ENCODE measurements around the gene ERCC2.
"Not testable (repeated sequence)": the region's sequence is repeated elsewhere in the genome, so short reads cannot be mapped to it uniquely, and the experiment has no call there.

The ERCC2 gene

DNA sequence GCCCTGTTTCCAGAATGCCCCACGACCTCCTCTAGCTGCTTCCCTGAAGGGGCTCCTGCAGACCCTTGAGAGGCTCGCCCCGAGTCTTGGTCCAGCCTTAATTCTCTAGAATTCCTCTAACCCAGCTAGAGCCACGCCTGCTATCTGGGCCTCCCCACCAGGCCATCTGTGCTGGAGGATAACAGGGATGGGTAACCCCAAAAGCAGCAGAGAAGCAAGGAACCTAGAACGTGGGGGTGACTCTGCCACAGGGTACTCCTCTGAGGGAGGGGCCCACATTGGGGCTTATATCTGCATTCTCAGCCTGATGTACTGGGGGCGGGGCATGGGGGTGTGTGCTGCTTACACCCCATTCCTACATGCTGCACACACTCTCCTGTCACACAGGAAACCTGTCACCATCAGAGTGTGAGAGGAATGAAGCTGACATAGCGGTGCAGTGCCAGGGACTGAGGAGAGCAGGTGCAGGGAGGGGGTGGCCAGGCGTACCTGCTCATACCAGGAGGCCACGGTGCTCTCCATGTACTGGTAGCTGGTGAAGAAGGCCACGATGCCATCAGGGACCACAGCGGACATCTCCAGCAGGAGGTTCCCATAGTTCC lies 16.0 kb downstream of the ERCC2 start:
- DNase-seq (ENCODE audit: low read depth in 2 of 2): no peak

DNA sequence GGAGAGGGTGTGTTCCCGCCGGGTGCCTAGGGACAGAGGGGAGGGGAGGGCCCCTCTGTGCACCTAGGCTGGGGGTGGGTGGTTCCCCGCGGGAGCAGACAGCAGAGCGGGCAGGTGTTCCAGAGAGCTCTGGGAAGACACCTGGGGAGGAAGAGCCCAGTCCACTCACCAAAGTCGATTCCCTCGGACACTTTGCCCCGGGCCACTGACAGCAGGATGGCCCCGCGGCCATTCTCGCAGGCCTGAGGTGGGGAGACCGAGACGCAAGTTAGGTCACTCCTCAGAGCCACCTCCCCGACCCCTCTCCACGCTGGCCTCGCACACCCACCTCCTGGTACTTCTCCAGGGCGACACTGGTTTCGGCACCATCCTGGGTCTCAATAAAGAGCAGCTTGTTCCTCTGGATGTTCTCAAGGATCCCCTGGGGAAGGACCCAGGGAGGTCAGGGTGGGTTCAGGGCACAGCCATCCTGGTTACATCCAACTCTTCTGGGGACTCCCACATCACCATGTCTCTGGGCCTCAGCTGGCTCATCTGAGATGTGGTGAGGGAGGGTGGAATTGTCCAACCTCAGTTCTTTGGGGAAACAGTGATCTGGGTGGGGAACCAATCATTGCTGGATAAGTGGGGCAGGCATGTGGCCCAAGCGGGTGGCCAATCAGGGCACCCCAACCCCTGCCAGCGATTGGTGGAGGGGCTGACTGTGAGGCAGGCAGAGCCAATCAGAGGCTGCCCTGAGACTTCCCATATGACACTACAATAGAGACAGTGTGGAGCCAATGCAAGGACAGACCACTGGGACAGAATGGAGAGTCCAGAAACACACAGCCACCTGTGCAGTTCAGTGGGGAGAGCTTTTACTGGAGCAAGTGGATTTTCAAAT lies 17.2 kb downstream of the ERCC2 start:
- DNase-seq (ENCODE audit: low read depth in 2 of 2): no peak

DNA sequence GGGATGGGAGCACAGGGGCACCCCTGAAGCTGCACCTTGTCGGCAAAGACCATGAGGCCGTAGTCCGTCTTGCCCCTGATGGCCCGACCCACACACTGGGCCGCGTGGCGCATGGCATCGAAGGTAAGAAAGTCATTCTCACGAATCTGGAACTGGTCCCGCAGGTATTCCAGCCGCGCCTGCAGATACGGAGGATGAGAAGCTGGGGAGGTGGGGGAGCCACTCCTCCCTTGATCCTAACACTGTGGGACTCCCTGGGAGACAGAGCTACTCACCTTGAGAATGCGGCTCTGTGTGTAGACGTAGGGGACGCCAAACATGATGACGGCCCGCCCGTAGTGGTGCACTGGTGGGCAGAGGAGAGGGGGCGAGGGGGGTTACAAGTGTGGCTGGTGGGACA lies 17.9 kb downstream of the ERCC2 start:
- DNase-seq (ENCODE audit: low read depth in 2 of 2): no peak

DNA sequence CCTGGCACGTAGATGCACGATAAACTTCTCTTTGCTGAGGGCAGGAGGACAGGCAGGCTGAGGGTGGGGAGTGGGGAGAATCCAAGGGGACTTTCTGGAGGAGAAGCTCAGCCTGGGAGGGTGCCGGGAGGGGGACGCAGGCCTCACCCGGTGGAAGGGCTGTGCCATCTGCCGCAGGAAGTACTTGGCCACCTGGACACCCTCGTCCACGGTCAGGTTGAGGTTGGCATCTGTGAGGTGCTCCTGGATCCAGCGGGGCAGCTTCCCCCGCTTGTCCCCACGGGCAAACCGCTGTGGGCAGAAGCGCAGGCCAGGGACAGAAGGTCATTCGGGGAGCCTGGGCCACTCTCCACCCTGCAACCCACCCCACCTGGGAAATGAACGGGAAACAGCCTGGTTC lies 18.3 kb downstream of the ERCC2 start:
- DNase-seq (ENCODE audit: low read depth in 2 of 2): no peak

DNA sequence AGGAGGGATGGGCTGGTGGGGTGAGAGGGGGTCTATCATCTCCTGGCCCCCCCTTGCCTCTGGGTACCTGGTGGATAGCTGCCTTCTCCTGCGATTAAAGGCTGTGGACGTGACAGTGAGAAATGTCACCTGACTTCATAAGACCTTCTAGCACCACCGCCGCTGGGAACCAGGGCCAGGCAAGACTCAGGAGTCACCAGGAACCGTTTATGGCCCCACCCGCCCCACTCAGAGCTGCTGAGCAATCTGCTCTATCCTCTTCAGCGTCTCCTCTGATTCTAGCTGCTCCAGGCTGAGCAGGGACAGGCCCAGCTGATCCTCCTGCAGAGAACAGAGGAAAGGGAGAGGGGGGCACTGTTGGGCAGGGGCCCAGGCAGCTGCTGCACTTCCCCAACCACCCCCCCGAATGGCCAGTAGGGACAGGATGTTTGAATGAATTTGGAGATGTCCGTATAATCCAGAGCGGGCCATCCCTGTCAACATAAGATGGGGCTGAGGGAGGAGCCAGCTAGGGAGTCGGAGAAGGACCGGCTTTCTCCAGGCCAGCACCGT lies 18.9 kb downstream of the ERCC2 start:
- DNase-seq (ENCODE audit: low read depth in 2 of 2): no peak

DNA sequence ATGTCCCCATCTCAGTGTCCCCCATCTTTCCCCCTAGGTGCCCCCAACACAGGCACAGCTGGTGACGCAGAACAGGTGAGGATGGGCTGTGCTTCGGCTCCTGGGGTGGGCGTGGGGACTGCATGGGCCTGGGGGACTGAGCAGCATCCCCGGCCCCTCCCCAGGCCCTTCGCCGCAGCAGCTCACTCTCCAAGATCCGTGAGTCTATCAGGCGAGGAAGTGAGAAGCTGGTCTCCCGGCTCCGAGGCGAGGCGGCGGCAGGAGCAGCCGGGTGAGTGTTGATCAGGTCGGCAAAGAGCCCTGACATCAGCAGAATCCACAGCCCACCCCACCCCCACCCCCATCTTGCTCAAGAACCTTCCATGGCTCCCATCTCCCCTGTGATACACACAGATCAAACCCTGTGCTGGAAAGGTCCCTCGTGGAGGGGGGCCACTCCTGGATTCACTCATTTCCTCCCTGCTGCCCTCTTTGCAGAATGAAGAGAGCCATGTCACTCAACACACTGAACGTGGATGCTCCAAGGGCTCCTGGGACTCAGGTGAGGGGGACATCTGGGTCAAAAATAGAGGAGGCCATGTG lies 19.8 kb downstream of the ERCC2 start:
- DNase-seq (ENCODE audit: low read depth in 2 of 2): no peak

DNA sequence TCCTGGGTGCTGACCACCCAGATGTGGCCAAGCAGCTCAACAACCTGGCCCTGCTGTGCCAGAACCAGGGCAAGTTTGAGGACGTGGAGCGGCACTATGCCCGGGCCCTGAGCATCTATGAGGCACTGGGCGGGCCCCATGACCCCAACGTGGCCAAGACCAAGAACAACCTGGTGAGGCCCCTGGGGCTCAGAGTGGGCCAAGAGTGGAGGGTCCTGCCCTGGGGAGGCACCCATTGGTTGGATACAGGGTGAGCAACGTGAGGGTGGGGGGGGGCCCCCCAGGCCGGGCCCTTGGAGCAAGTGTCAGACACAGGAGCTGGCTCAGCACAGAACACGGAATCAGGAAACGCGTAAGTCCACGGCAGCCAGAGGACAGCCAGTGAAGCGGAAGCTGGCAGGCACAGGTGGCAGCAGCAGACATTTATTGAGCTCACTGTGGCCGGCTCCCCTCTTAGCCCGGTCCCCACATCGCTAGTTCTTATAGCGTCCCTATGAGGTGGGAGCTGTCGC lies 20.9 kb downstream of the ERCC2 start:
- DNase-seq (ENCODE audit: low read depth in 2 of 2): no peak

DNA sequence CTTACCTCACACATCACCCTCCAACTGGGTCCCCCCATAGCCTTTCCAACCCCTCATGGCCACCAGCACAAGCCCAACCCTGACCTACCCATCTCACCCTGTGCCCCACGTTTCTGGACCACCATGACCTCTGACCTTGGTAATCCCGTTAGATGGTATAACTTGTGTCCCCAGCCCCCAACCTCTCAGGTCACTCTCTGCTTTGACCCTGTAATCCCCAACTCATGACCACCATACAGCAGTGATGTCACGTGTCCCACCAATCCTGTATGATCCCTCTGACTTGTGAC lies 21.3 kb downstream of the ERCC2 start:
- DNase-seq (ENCODE audit: low read depth in 2 of 2): no peak

DNA sequence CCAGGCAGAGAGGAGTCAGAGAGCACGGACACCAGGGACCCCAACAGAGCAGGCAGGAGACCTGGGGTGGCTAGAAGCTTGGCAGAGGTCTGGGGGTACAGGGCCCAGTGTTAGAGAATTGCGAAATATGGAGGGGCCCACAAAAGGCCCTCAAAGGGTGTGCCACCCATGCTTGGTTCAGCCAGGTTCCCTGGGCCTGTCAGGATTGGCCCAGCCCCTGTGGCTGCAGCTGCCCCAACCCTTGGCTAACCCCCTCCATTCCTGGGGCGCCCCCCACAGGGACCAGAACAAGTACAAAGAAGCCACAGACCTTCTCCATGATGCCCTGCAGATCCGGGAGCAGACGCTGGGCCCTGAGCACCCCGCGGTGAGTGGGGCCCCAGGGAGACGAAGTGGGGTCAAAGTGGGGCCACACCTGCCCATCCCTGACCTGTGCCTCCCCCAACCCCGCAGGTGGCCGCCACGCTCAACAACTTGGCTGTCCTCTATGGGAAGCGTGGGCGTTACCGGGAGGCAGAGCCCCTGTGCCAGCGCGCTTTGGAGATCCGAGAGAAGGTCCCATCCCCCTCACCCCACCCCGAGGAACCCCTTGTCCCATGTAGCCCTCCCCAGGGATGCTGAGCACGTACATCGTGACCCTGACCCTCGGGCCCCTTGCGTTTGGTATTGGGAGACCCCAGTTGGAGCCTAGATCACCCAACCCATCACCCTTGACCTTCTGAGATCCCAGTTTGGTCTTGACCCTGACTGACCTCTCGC lies 21.8 kb downstream of the ERCC2 start:
- DNase-seq (ENCODE audit: low read depth in 2 of 2): no peak

DNA sequence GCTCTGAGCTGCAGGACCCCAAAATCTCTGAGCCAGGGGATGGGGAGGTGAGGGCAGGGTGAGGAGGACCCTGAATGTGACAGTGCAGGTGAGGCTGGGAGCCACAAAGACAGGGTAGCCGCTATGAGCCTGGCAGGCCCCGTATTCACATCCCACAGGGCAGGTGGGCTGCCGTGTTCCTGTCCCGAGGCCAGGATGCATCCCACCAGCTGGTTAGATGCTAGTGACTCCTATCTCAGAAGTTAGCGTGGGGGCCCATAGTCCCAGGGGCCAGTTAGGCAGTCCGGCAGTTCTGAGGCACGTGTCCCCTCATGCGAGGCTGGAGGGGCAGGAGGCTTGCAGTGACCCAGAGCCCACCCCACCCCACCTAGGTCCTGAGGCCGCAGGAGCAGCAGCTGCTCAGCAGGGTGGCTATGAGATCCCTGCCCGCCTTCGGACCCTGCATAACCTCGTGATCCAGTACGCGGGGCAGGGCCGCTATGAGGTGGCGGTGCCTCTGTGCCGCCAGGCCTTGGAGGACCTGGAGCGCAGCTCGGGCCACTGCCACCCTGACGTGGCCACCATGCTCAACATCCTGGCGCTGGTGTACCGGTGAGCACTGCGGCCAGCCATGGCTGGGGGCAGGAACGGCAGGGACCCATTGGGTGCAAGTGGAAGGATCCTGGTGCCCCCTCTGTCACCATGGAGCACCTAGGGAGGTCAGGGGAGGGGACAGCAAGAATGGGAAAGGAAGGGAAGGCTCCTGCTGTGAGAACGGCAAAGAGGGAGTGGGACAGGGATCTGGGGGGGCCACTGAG lies 22.6 kb downstream of the ERCC2 start:
- no peak for DNase-seq (ENCODE audit: low read depth in 2 of 2)

DNA sequence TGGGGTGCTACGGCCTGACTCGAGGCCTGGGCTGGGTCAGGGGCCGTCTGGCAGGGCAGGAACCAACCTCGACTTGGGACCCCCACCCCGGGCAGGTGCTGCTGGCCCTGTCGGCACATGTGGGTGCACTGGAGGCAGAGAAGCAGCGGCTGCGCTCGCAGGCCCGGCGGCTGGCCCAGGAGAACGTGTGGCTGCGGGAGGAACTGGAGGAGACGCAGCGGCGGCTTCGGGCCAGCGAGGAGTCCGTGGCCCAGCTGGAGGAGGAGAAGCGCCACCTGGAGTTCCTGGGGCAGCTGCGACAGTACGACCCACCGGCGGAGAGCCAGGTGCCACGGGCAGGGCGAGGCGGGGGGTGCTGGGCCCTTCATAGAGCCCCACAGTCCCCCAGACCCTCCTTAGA lies 23.9 kb downstream of the ERCC2 start:
- no peak for DNase-seq (ENCODE audit: low read depth in 2 of 2)

DNA sequence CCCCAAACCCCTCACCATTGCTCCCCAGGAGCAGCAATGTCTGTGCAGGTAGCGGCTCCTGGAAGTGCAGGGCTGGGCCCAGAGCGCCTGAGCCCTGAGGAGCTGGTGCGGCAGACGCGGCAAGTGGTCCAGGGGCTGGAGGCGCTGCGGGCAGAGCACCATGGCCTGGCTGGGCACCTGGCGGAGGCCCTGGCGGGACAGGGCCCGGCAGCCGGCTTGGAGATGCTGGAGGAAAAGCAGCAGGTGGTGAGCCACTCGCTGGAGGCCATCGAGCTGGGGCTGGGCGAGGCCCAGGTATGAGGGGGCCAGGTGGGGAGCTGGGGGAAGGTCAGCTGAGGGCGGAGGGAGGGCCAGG lies 24.9 kb downstream of the ERCC2 start:
- DNase-seq (ENCODE audit: low read depth in 2 of 2): no peak

DNA sequence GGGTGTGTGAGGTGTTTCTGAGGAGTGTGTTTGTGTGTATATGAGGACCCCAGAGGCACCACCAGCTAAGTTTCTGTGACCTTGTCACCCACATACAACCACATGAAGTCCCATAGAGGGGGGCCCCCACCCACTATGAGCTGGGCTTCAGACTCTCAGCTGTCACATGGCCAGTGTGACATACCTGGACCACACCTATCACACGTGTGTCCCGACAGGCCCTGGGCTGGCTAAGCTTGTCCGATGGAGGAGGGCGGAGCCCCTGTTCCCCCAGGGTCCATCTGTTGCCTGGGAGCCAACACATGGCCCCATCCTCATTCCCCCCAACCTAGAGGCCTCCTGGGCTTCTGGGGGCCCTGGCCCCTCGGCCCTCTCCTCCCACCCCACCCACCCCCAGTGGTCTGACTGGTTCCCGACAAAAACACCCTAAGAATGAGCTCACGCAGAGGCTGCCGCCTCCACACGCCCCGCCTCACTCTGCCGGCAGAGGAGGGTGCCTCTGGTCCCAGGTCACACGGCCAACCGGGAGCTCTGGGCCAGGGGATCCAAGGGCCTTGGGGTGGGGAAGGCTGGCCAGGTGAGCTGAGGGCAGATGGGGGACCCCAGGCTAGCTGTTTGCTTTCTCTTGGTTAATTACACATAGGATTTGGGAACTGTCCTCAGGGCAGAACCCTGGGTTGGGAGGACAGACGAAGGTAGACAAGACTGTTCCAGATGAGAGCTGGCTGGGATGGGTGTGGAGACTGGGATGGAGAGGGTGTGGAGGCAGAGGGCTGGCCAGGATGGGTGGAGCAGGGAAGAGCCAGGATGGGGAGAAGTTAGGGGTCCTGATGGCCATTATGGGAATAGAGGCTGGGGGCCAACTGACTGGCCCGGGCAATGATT lies 25.5 kb downstream of the ERCC2 start:
- no peak for DNase-seq (ENCODE audit: low read depth in 2 of 2)

DNA sequence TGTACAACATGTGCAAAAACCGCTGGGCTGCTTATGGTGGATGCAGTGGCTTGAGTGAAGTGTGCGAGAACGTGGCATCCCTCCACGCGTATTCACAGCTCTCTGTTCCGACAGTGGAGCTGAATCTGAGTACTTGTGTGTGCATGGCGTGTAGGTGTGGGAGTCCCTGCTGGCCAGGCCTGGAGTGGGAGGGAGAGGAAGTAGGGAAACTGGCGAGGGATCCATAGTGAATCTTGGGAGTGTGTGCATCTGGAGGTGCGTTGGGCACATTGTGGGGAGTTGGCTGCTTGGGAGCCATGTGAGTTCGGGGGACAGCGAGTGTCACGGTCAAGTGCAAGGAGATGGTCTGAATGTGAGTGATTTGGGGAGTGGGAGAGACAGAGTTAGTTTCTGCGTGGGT lies 27.5 kb downstream of the ERCC2 start:
- no peak for DNase-seq (ENCODE audit: low read depth in 2 of 2)

DNA sequence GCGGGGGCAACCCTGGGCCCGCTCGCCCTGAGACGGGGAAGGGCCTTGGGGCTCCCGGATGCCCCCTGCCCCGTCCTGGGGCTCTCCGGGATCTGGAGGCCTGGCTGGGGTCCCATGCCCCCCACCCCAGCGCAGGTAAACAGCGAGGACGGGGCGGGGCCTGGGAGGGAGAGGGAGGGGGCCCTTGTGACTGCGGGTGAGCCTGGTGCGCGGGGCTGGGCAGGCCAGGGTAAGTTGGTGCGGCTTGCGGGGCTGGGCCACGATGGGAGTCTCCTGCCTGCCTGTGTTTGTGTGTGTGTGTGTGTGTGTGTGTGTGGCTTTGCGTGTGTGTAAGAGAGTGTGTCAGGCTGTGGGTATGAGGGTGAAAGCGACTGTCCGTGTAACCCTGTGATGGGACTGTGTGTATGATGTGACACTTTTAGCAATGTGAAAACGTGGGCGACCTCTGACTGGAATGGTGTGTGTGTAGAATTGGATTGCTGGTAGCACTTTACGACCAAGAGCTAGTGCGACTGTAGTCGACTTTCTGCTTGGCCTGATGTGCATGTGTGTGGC lies 29.4 kb downstream of the ERCC2 start:
- DNase-seq (ENCODE audit: low read depth in 2 of 2): no peak

DNA sequence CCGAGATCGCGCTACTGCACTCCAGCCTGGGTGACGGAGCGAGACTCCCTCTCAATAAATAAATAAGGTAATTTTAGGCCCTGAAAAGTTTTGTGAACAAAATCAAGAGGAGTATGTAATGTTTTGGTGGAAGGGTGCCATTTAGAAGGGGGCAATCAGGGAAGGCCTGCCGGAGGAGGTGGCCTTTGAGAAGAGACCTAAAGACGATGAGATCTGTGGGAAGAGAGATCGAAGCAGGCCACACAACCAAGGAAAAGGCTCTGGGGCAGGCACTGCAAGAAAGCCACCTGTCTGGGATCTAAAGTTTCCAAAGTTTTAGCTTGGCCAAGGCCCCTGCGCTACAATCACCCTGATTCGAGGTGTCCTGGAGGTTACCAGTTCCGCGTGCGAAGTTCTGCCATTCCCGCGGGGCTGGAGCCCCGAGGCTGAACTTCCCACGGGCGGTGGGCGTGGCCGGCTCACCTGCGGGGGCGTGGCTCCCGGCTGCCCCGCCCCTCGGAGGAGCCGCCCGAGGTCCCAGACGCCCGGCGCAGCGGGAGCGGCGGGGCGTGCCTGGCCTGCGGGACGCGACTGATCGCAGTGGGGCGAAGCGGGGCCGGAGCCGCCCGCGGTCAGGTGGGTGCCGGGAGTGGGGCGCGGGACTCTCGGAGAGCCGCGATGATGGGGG lies 30.0 kb downstream of the ERCC2 start, which contains the start of gene KLC3:
Gene KLC3, plus strand, starts transcription at position 519 of the 667 bp plus-strand sequence. CDS start 4,792 bp downstream, outside the sequence.
- DNase-seq (ENCODE audit: low read depth in 2 of 2): peak; percentile 15 to 33

DNA sequence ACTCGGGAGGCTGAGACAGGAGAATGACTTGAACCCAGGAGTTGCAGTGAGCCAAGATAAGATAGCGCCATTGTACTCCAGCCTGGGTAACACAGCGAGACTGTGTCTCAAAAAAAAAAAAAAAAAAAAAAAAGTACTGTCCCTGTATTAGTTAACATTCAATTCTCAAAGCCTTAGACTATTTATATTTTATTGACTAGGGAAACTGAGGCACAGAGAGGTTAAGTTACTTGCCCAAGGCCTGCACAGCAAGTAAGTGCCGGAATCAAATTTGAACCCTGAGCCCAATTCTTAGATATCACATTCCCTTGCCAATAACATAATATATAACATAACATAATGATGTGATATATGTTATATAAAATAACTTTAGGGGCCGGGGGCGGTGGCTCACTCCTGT lies 30.7 kb downstream of the ERCC2 start:
- no peak for DNase-seq (ENCODE audit: low read depth in 2 of 2)

DNA sequence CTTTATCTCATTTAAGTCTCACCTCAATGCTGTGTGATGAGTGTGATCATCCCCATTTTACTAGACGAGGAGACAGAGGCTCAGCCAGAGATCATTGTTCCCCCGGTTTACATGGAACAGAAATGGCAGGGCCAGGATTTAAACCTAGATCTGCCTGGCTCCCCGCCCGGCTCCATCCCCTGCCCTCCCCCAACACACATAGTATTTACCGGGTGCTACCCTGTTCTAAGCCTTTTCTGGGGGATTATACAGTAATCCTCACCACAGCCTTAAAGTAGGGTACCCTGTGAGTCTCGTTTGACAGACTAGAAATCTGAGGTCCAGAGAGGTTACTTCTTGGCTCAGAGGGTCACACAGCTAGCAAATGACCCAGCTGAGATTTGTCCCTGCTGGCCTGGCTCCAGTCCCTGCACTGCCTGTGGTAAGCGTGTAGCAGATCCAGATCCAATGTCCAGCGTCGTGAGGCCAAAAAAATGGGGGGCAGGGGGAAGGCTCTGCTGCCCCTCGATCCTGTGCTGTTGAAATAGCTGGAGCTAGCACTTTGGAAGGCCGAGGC lies 33.6 kb downstream of the ERCC2 start:
- no peak for DNase-seq (ENCODE audit: low read depth in 2 of 2)

DNA sequence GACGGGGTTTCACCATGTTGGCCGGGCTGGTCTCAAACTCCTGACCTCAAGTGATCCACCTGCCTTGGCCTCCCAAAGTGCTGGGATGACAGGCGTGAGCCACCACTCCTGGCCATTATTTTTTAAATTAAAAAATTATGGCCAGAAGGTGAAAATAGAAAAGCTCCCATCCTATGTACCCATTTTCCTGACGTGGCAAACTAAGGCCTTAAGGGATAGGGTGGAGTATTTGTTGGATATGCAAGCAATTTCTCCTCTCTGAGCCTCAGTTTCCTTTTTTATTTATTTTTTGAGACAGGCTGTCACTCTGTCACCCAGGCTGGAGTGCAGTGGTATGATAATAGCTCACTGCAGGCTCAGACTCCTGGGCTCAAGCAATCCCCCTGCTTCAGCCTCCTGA lies 35.5 kb downstream of the ERCC2 start:
- not testable (repeated sequence) for DNase-seq (ENCODE audit: low read depth in 2 of 2)

Measured in stimulated activated CD4-positive, alpha-beta T cell treated with anti-CD3 and anti-CD28 coated beads, Interleukin-4, amount 100 ng/mL, for 48 hours (primary cell).